PC-9 (cell line): Measurements from ENCODE around the gene FIZ1.

ENCODE experiments used
- EZH2 ChIP-seq: fragments of 200-600 bp; sonication (generic); IDR thresholded peaks from 2 replicates; pipeline ENCODE4 v1.8.0; 2017; ENCODE audit warnings: antibody characterized with exemption, low read depth
- TF ChIP-seq, protein P1 (sequence below): fragments of 200-600 bp; sonication (generic); conservative IDR thresholded peaks from 2 replicates; pipeline ENCODE4 v1.6.1; 2017; ENCODE audit warnings: mixed run types, antibody characterized with exemption, mild to moderate bottlenecking, moderate library complexity

DNA sequence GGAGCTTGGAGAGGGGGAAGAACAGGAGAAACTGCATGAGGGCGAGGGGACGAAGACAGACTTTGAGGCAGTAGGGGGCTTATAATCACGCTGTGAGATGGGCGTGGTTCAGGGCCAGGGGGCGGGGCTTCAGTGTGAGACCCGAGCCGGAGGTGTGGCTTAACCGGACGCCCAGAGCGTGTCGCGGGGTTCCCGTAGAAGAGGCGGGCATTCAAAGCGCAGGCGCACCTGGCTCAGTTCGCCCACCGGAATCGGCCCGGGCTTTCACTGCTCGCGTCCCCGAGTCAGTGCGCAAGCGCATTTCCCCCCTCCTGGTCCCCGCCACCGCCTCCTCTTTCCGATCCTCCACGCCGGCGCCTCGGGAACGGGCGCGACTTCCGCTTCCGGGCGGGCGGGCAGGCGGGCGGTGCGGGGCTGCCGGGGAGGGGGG is 5.9 kb upstream of the FIZ1 start:
- TF ChIP-seq, protein P1, sequence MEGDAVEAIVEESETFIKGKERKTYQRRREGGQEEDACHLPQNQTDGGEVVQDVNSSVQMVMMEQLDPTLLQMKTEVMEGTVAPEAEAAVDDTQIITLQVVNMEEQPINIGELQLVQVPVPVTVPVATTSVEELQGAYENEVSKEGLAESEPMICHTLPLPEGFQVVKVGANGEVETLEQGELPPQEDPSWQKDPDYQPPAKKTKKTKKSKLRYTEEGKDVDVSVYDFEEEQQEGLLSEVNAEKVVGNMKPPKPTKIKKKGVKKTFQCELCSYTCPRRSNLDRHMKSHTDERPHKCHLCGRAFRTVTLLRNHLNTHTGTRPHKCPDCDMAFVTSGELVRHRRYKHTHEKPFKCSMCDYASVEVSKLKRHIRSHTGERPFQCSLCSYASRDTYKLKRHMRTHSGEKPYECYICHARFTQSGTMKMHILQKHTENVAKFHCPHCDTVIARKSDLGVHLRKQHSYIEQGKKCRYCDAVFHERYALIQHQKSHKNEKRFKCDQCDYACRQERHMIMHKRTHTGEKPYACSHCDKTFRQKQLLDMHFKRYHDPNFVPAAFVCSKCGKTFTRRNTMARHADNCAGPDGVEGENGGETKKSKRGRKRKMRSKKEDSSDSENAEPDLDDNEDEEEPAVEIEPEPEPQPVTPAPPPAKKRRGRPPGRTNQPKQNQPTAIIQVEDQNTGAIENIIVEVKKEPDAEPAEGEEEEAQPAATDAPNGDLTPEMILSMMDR: no peak
- no peak for TF ChIP-seq EZH2
